ENCODE data around the gene VAMP7. TPM values are rescaled to one million over a fixed set of nuclear protein-coding genes. Genes with fewer than 3 reads are reported as not detected.

Gene VAMP7
- total and polyA plus RNA-seq, 10 donors, result 15.2 to 53.2 (median 33.1) TPM

GRCh38 chrX:155938132-155938531 is 57.0 kb downstream of the VAMP7 start:
- TF ChIP-seq POLR2A (IDR thresholded peaks at IDR 0.05) (no peak), POLR2AphosphoS5 (IDR thresholded peaks at IDR 0.05) (no peak), CTCF (IDR thresholded peaks at IDR 0.05 in 8 of 11, conservative IDR thresholded peaks at IDR 0.05 in 3 of 11) (no peak)
- no peak for DNase-seq
- intact Hi-C loops (cut with DNase I; ENCODE audit: low total_unique reads), result no loop called here

GRCh38 chrX:155949098-155949497 is 68.0 kb downstream of the VAMP7 start:
- Histone ChIP-seq H3K36me3 (peaks cover 0 to 20% (median 0%) of the 10 kb centered on the region in 6 donors), H3K4me1 (no peaks in the 10 kb centered on the region), H3K27ac (no peak overlapping the region), H3K27me3 (replicated peaks in 1 of 7) (no peaks in the 10 kb centered on the region), H3K9me3 (no peaks in the 10 kb centered on the region), H3K4me3 (no peak overlapping the region)
- TF ChIP-seq CTCF (IDR thresholded peaks at IDR 0.05 in 8 of 11, conservative IDR thresholded peaks at IDR 0.05 in 3 of 11) (no peak), POLR2A (IDR thresholded peaks at IDR 0.05) (no peak), POLR2AphosphoS5 (IDR thresholded peaks at IDR 0.05) (no peak)
- intact Hi-C loops (cut with DNase I; ENCODE audit: low total_unique reads), result no loop called here
- no peak for DNase-seq
- 55 to 78% (median 66%) methylated on average over 2 of the region's 2 CpGs for WGBS, 5 donors

More at GRCh38 chrX:155938132-155938531, 57.0 kb downstream of the VAMP7 start:
- H3K9me3 ChIP-seq, result peaks cover 0 to 14% (median 0%) of the 10 kb centered on the region in 8 donors
- H3K4me3 ChIP-seq, result no peak overlapping the region
- H3K36me3 ChIP-seq, result peaks cover 0 to 61% (median 3%) of the 10 kb centered on the region in 6 donors
- H3K4me1 ChIP-seq, result no peaks in the 10 kb centered on the region
- H3K27ac ChIP-seq, result no peak overlapping the region
- H3K27me3 ChIP-seq (replicated peaks in 1 of 7), result no peaks in the 10 kb centered on the region

- 60 to 79% (median 65%) methylated on average over 3 of the region's 3 CpGs for WGBS, 5 donors
- Histone ChIP-seq H3K36me3 (peaks cover 0 to 3% (median 0%) of the 10 kb centered on the region in 6 donors), H3K4me3 (no peak overlapping the region), H3K27me3 (replicated peaks in 1 of 7) (no peaks in the 10 kb centered on the region), H3K4me1 (no peaks in the 10 kb centered on the region), H3K9me3 (peaks cover 0 to 4% (median 0%) of the 10 kb centered on the region in 8 donors), H3K27ac (no peak overlapping the region)
- DNase-seq, result no peak
- intact Hi-C loops (cut with DNase I; ENCODE audit: low total_unique reads), result no loop called here
- TF ChIP-seq POLR2AphosphoS5 (IDR thresholded peaks at IDR 0.05) (no peak), CTCF (IDR thresholded peaks at IDR 0.05 in 8 of 11, conservative IDR thresholded peaks at IDR 0.05 in 3 of 11) (no peak), POLR2A (IDR thresholded peaks at IDR 0.05) (no peak)
Observed at GRCh38 chrX:155951237-155951789, 70.2 kb downstream of the VAMP7 start.

GRCh38 chrX:155953055-155953454 is 71.9 kb downstream of the VAMP7 start:
- Histone ChIP-seq H3K4me3 (no peak overlapping the region), H3K9me3 (peaks cover 0 to 4% (median 0%) of the 10 kb centered on the region in 8 donors), H3K36me3 (peaks cover 0 to 3% (median 0%) of the 10 kb centered on the region in 6 donors), H3K27ac (no peak overlapping the region), H3K4me1 (no peaks in the 10 kb centered on the region), H3K27me3 (replicated peaks in 1 of 7) (no peaks in the 10 kb centered on the region)
- intact Hi-C loops (cut with DNase I; ENCODE audit: low total_unique reads), result no loop called here
- TF ChIP-seq POLR2AphosphoS5 (IDR thresholded peaks at IDR 0.05), result no peak
- DNase-seq, result no peak
- 71 to 92% (median 86%) methylated on average over 3 of the region's 3 CpGs for WGBS, 5 donors

All from spleen (tissue), 11 donors.